ENCODE data around the gene MOAP1.

DNA sequence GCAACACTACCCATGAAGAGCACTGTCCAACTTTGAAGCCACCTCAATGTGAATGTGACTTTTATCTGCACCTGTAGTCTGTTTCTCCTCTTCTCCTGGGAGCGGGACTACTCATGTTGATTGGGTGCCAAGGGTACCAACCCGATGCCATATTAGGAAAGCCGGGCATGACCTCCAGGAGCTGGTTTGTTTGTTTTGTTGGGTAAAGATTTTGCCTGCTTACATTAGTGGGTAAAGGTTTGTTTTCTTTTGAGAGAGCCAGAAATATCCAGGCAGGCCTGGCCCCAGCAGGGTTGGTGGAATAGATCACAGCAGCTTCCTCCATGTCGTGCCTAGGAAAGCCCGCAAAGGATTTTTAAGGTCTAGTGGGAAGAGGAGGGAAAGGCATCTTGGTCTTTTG lies 49.3 kb downstream of the MOAP1 start:
- TF ChIP-seq, protein P1, sequence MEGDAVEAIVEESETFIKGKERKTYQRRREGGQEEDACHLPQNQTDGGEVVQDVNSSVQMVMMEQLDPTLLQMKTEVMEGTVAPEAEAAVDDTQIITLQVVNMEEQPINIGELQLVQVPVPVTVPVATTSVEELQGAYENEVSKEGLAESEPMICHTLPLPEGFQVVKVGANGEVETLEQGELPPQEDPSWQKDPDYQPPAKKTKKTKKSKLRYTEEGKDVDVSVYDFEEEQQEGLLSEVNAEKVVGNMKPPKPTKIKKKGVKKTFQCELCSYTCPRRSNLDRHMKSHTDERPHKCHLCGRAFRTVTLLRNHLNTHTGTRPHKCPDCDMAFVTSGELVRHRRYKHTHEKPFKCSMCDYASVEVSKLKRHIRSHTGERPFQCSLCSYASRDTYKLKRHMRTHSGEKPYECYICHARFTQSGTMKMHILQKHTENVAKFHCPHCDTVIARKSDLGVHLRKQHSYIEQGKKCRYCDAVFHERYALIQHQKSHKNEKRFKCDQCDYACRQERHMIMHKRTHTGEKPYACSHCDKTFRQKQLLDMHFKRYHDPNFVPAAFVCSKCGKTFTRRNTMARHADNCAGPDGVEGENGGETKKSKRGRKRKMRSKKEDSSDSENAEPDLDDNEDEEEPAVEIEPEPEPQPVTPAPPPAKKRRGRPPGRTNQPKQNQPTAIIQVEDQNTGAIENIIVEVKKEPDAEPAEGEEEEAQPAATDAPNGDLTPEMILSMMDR (IDR thresholded peaks at IDR 0.05; ENCODE audit: poor library complexity) = no peak
- TF ChIP-seq EZH2 (IDR thresholded peaks at IDR 0.05; ENCODE audit: borderline replicate concordance) = no peak
